Aorta (tissue), 5 donors: ENCODE measurements around the gene BHLHA9. TPM values are rescaled to one million over a fixed set of nuclear protein-coding genes. Genes with fewer than 3 reads are reported as not detected.
"Not testable (repeated sequence)": the region's sequence is repeated elsewhere in the genome, so short reads cannot be mapped to it uniquely, and the experiment has no call there.

Experiments
- ATAC-seq: fragments of 200-7000 bp; cut with Tn5 transposase; one replicate; pipeline ENCODE4 v1.9.1; 2022; ENCODE audit warnings: moderate library complexity; ENCODE audit not compliant: low FRiP score
- DNase-seq, 2 donors: peaks; one replicate each; pipeline ENCODE4 v3.0.0-alpha.2; 2020
- H3K27ac ChIP-seq, 2 donors: one replicate each; pipeline ENCODE4 v1.5.1; 2013; ENCODE audit warnings: low read length in 2 of 2, mild to moderate bottlenecking in 2 of 2, moderate library complexity in 2 of 2, control low read depth in 1 of 2, inconsistent platforms in 1 of 2, low read depth in 1 of 2
- H3K27me3 ChIP-seq, 2 donors: one replicate each; pipeline ENCODE4 v1.6.1; 2013; ENCODE audit warnings: control low read depth in 1 of 2, low read length in 1 of 2, mild to moderate bottlenecking in 1 of 2, moderate library complexity in 1 of 2; ENCODE audit not compliant: insufficient read depth in 2 of 2, control insufficient read depth in 1 of 2
- H3K36me3 ChIP-seq, 2 donors: one replicate each; pipeline ENCODE4 v1.6.1; 2013; ENCODE audit warnings: control low read depth in 1 of 2, low read length in 1 of 2, mild to moderate bottlenecking in 1 of 2; ENCODE audit not compliant: insufficient read depth in 2 of 2, control insufficient read depth in 1 of 2
- H3K4me1 ChIP-seq, 2 donors: one replicate each; pipeline ENCODE4 v1.6.1; 2013; ENCODE audit warnings: low read length in 2 of 2, control low read depth in 1 of 2, mild to moderate bottlenecking in 1 of 2, moderate library complexity in 1 of 2; ENCODE audit not compliant: insufficient read depth in 2 of 2, control insufficient read depth in 1 of 2
- H3K4me3 ChIP-seq, 2 donors: one replicate each; pipeline ENCODE4 v1.5.1; 2013; ENCODE audit warnings: low read length in 2 of 2, control low read depth in 1 of 2, mild to moderate bottlenecking in 1 of 2
- H3K9me3 ChIP-seq: one replicate; pipeline ENCODE4 v1.6.1; 2013; ENCODE audit warnings: mild to moderate bottlenecking, low read length; ENCODE audit not compliant: control insufficient read depth
- WGBS, 2 donors: extraction: QIAGEN DNeasy Blood & Tissue Kit; methylation state at CpG; one replicate each; pipeline ENCODE4 v1.1.7; 2013; 5-methylcytosine and 5-hydroxymethylcytosine counted together
- intact Hi-C, 2 donors: fragments of 100-400 bp; cut with DNase I; formaldehyde crosslinking; loops; one replicate each; pipeline versions ENCODE4 v1.14.2 to v1.15.0; 2022
- polyA plus RNA-seq, 2 donors: library from polyadenylated mRNA; stranded (reverse); fragments of 200-250 nt; gene quantifications; one replicate each; pipeline ENCODE4 v1.2.3, GENCODE V29; 2013
- total RNA-seq, 2 donors: library from RNA; stranded (reverse); fragmentation: NEBNext Ultra II Directional; extraction: Animal tissue kit (Norgen Biotek cat#: 25700); gene quantifications; one replicate each; pipeline ENCODE4 v1.2.1, GENCODE V29; 2021
- donor health status: healthy with polysubstance abuse.
- donor health status: Bipolar disorder and iron deficiency.
- donor health status: DM: no; HTN: no; CAD: no.
- donor health status: DM: no; HTN: no; CAD: no.
- donor health status: DM: yes; HTN: yes; CAD: no.

BHLHA9 gene
- total and polyA plus RNA-seq, 4 donors = not detected

GRCh38 chr17:1240426-1240825 lies 29.8 kb upstream of the BHLHA9 start:
- intact Hi-C loops, DNase-seq, H3K27ac ChIP-seq, ATAC-seq, H3K4me3 ChIP-seq, H3K4me1 ChIP-seq, H3K9me3 ChIP-seq, H3K27me3 ChIP-seq, H3K36me3 ChIP-seq: not testable (repeated sequence)
- 86 to 87% methylated on average over 11 of the region's 11 CpGs for WGBS, 2 donors

GRCh38 chr17:1241929-1242328 lies 28.3 kb upstream of the BHLHA9 start:
- H3K27ac ChIP-seq = no peak overlapping the region

GRCh38 chr17:1244606-1245012 lies 25.6 kb upstream of the BHLHA9 start:
- Histone ChIP-seq H3K4me3 (no peak overlapping the region), H3K36me3 (no peaks in the 10 kb centered on the region), H3K27me3 (no peaks in the 10 kb centered on the region), H3K9me3 (no peaks in the 10 kb centered on the region), H3K4me1 (no peaks in the 10 kb centered on the region), H3K27ac (peak overlapping the region in 1 of 2 donors; percentile 32)
- ATAC-seq (no peak), DNase-seq (no peak)
- 8 to 13% methylated on average over 9 of the region's 9 CpGs for WGBS, 2 donors
- intact Hi-C loops = no loop called here

More at GRCh38 chr17:1241929-1242328, 28.3 kb upstream of the BHLHA9 start:
- Histone ChIP-seq H3K4me3 (no peak overlapping the region), H3K4me1 (no peaks in the 10 kb centered on the region), H3K27me3 (no peaks in the 10 kb centered on the region), H3K36me3 (no peaks in the 10 kb centered on the region), H3K9me3 (no peaks in the 10 kb centered on the region)
- 31 to 40% methylated on average over 9 of the region's 9 CpGs for WGBS, 2 donors
- intact Hi-C loops = no loop called here
- DNase-seq = no peak
- no peak for ATAC-seq

GRCh38 chr17:1251866-1252608 lies 18.2 kb upstream of the BHLHA9 start:
- ATAC-seq = no peak
- Histone ChIP-seq H3K9me3 (no peaks in the 10 kb centered on the region), H3K4me3 (no peak overlapping the region), H3K36me3 (no peaks in the 10 kb centered on the region), H3K27me3 (no peaks in the 10 kb centered on the region), H3K4me1 (no peaks in the 10 kb centered on the region), H3K27ac (no peak overlapping the region)
- WGBS, 2 donors = 69 to 78% methylated on average over 16 of the region's 16 CpGs
- intact Hi-C loops = no loop called here
- DNase-seq = no peak

- DNase-seq = no peak
- no peaks in the 10 kb centered on the region for H3K9me3 ChIP-seq
- H3K27ac ChIP-seq = no peak overlapping the region
- H3K36me3 ChIP-seq = no peaks in the 10 kb centered on the region
- intact Hi-C loops = loop anchor here (5.0 kb wide), 2 partner anchors 77 to 262 kb away; partner anchors contain the start of gene INPP5K (in 1 of the 2)
- H3K4me3 ChIP-seq = no peak overlapping the region
- H3K4me1 ChIP-seq = no peaks in the 10 kb centered on the region
- no peaks in the 10 kb centered on the region for H3K27me3 ChIP-seq
- ATAC-seq = no peak
- 65% methylated on average over 6 of the region's 6 CpGs for WGBS, 2 donors
These were observed 15.2 kb upstream of the BHLHA9 start for GRCh38 chr17:1255041-1255440.

GRCh38 chr17:1256699-1257098 lies 13.5 kb upstream of the BHLHA9 start:
- intact Hi-C loops = loop anchor here (5.0 kb wide), 2 partner anchors 76 to 261 kb away; partner anchors contain the start of gene INPP5K (in 1 of the 2)
- no peaks in the 10 kb centered on the region for H3K27me3 ChIP-seq

GRCh38 chr17:1260086-1260769 lies 10.0 kb upstream of the BHLHA9 start:
- H3K27me3 ChIP-seq = no peaks in the 10 kb centered on the region
- ATAC-seq (peak; percentile 5), DNase-seq (no peak)
- intact Hi-C loops = no loop called here
- H3K4me1 ChIP-seq = no peaks in the 10 kb centered on the region
- H3K4me3 ChIP-seq = peak overlapping the region; percentile 22 to 32
- H3K27ac ChIP-seq = no peak overlapping the region
- H3K9me3 ChIP-seq = no peaks in the 10 kb centered on the region
- no peaks in the 10 kb centered on the region for H3K36me3 ChIP-seq
- WGBS, 2 donors = 4 to 5% methylated on average over 34 to 43 of the region's 43 CpGs

More at GRCh38 chr17:1256699-1257098, 13.5 kb upstream of the BHLHA9 start:
- H3K4me3 ChIP-seq = no peak overlapping the region
- H3K9me3 ChIP-seq = no peaks in the 10 kb centered on the region
- no peak overlapping the region for H3K27ac ChIP-seq
- DNase-seq (no peak), ATAC-seq (no peak)
- 82 to 90% methylated on average over 16 of the region's 16 CpGs for WGBS, 2 donors
- H3K36me3 ChIP-seq = no peaks in the 10 kb centered on the region
- H3K4me1 ChIP-seq = no peaks in the 10 kb centered on the region

- ATAC-seq = no peak
- Histone ChIP-seq H3K36me3 (no peaks in the 10 kb centered on the region), H3K27me3 (no peaks in the 10 kb centered on the region), H3K4me3 (no peak overlapping the region), H3K9me3 (no peaks in the 10 kb centered on the region), H3K4me1 (no peaks in the 10 kb centered on the region), H3K27ac (no peak overlapping the region)
- DNase-seq = no peak
- intact Hi-C loops = no loop called here
- 93% methylated on average over 6 of the region's 6 CpGs for WGBS, 2 donors
These were observed 9.5 kb upstream of the BHLHA9 start for GRCh38 chr17:1260770-1261161.

- WGBS, 2 donors = 79 to 88% methylated on average over 9 of the region's 9 CpGs
- ATAC-seq (no peak), DNase-seq (no peak)
- no peaks in the 10 kb centered on the region for H3K27me3 ChIP-seq
- no peaks in the 10 kb centered on the region for H3K9me3 ChIP-seq
- H3K27ac ChIP-seq = no peak overlapping the region
- intact Hi-C loops = no loop called here
- no peaks in the 10 kb centered on the region for H3K36me3 ChIP-seq
- H3K4me1 ChIP-seq = no peaks in the 10 kb centered on the region
- no peak overlapping the region for H3K4me3 ChIP-seq
These were observed 6.0 kb upstream of the BHLHA9 start for GRCh38 chr17:1264196-1264595.
